ENCODE results near the gene LPCAT1. TPM values are rescaled to one million over a fixed set of nuclear protein-coding genes. Genes with fewer than 3 reads are reported as not detected.

LPCAT1 gene
- total RNA-seq, 1 experiment from 2014 or later = 59.8 TPM

DNA sequence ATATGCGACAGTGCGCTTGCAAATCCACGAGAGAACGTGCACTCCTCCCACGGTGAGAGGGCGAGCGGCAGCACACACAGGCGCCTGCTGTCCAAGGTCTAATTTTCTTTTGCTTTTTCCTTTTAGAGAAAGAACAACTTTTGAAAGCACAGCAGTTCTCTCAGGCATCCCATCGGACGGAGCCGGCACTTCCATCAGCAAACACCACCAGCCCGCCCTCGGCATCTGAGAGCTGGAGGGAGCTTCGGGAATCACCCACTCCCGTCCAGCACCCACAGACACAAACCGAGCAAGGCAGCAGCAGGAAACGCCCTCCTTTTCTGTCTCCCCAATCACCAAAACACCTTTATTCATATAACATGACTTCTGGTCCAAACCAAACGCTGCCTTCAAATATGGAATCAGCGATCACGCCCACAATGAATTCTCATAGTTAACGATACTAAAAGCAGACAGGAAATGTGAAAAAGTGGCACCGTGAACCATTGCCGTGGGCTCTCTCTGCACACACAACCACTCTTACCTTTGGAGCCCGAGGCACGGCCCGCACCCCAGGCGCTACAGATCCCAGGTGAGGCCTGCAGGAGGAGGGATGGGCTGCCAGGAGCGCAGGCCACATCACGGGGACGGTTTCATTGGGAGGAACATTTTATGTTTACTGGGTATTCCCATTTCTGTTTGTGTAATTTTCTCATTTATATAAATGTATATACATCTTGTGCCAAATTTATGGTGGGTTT, 14.2 kb downstream of the LPCAT1 start:
- no peaks in the 10 kb centered on the region for H3K4me1 ChIP-seq (ENCODE audit: control insufficient read depth, insufficient read depth, low read length)
- no peaks in the 10 kb centered on the region for H3K9me3 ChIP-seq (ENCODE audit: control insufficient read depth, insufficient read depth, low read depth, low read length)
- H3K27me3 ChIP-seq (ENCODE audit: control insufficient read depth, insufficient read depth, low read length) = no peaks in the 10 kb centered on the region
- H3K36me3 ChIP-seq (ENCODE audit: control insufficient read depth, insufficient read depth, low read length) = no peaks in the 10 kb centered on the region; the same call in 1 of the 2 replicates
- in situ Hi-C loops (cut with HindIII; ENCODE audit: low pct_unique_long_range_greater_than_20kb, low sequenced_read_pairs) = no loop called here
- ChIA-PET POLR2A (no interaction called here), CTCF (no interaction called here)
- BruUV-seq (replicated peaks) = no TSS peak
- ATAC-seq (no peak), DNase-seq (ENCODE audit: low read depth, low spot score) (no peak)
- no peak overlapping the region for H3K4me3 ChIP-seq (ENCODE audit: low read depth in 2 of 2, low read length in 2 of 2)
- intact Hi-C loops (cut with micrococcal nuclease; ENCODE audit: unreplicated experiment) = no loop called here
- no peak overlapping the region for H3K27ac ChIP-seq (ENCODE audit: low read length)
- TF ChIP-seq, protein P1, sequence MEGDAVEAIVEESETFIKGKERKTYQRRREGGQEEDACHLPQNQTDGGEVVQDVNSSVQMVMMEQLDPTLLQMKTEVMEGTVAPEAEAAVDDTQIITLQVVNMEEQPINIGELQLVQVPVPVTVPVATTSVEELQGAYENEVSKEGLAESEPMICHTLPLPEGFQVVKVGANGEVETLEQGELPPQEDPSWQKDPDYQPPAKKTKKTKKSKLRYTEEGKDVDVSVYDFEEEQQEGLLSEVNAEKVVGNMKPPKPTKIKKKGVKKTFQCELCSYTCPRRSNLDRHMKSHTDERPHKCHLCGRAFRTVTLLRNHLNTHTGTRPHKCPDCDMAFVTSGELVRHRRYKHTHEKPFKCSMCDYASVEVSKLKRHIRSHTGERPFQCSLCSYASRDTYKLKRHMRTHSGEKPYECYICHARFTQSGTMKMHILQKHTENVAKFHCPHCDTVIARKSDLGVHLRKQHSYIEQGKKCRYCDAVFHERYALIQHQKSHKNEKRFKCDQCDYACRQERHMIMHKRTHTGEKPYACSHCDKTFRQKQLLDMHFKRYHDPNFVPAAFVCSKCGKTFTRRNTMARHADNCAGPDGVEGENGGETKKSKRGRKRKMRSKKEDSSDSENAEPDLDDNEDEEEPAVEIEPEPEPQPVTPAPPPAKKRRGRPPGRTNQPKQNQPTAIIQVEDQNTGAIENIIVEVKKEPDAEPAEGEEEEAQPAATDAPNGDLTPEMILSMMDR (IDR thresholded peaks at IDR 0.05) = no peak
- TF ChIP-seq TCF7L2 (IDR thresholded peaks at IDR 0.05; ENCODE audit: low read depth, low read length) = no peak
- TF ChIP-seq SIN3A (IDR thresholded peaks at IDR 0.05; ENCODE audit: borderline replicate concordance, insufficient read depth, low read depth, low read length) = no peak
- TF ChIP-seq, protein P2, sequence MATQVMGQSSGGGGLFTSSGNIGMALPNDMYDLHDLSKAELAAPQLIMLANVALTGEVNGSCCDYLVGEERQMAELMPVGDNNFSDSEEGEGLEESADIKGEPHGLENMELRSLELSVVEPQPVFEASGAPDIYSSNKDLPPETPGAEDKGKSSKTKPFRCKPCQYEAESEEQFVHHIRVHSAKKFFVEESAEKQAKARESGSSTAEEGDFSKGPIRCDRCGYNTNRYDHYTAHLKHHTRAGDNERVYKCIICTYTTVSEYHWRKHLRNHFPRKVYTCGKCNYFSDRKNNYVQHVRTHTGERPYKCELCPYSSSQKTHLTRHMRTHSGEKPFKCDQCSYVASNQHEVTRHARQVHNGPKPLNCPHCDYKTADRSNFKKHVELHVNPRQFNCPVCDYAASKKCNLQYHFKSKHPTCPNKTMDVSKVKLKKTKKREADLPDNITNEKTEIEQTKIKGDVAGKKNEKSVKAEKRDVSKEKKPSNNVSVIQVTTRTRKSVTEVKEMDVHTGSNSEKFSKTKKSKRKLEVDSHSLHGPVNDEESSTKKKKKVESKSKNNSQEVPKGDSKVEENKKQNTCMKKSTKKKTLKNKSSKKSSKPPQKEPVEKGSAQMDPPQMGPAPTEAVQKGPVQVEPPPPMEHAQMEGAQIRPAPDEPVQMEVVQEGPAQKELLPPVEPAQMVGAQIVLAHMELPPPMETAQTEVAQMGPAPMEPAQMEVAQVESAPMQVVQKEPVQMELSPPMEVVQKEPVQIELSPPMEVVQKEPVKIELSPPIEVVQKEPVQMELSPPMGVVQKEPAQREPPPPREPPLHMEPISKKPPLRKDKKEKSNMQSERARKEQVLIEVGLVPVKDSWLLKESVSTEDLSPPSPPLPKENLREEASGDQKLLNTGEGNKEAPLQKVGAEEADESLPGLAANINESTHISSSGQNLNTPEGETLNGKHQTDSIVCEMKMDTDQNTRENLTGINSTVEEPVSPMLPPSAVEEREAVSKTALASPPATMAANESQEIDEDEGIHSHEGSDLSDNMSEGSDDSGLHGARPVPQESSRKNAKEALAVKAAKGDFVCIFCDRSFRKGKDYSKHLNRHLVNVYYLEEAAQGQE (IDR thresholded peaks at IDR 0.05; ENCODE audit: insufficient read depth in 1 of 2, low read depth in 2 of 2, low read length in 1 of 2) = no peak
- no peak for TF ChIP-seq POLR2AphosphoS5 (IDR thresholded peaks at IDR 0.05; ENCODE audit: low read depth, low read length)

DNA sequence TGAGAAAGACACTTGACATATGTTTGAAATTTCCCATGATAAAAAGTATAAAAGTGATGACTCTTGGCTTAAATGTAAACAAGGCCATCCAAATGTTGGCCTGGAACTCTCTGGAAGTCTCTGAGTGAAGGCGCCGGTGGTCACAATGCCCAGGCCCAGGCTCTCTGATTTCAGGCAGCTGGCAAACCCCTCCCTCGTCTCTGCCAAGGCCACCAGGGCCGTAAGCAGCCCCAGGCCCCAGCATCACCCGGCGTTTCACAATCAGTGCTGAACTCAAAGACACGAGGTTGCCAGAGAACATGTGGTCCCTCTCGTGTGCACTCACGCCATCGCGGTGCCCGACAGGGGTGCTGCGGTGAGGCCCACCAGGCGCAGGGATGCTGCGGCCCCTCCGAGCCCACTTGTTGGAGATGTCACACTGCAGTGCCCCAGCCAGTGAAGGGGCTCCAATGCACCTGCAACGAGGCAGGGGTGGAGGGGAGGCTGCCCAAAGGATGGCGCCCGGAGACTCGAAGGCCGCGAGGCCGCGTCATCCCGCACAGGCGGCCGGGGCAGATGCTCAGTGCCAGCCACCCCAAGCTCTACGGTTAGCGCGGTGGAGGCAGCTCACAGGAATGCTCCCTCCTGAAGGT, 15.0 kb downstream of the LPCAT1 start:
- no peaks in the 10 kb centered on the region for H3K9me3 ChIP-seq (ENCODE audit: control insufficient read depth, insufficient read depth, low read depth, low read length)
- H3K4me1 ChIP-seq (ENCODE audit: control insufficient read depth, insufficient read depth, low read length) = no peaks in the 10 kb centered on the region
- DNase-seq (ENCODE audit: low read depth, low spot score) = no peak
- no TSS peak for BruUV-seq (replicated peaks)
- TF ChIP-seq POLR2AphosphoS5 (IDR thresholded peaks at IDR 0.05; ENCODE audit: low read depth, low read length) (no peak), SIN3A (IDR thresholded peaks at IDR 0.05; ENCODE audit: borderline replicate concordance, insufficient read depth, low read depth, low read length) (no peak)
- POLR2A ChIA-PET = no interaction called here
- CTCF ChIA-PET = no interaction called here
- intact Hi-C loops (cut with micrococcal nuclease; ENCODE audit: unreplicated experiment) = no loop called here
- H3K4me3 ChIP-seq (ENCODE audit: low read depth in 2 of 2, low read length in 2 of 2) = no peak overlapping the region
- H3K27ac ChIP-seq (ENCODE audit: low read length) = no peak overlapping the region
- in situ Hi-C loops (cut with HindIII; ENCODE audit: low pct_unique_long_range_greater_than_20kb, low sequenced_read_pairs) = no loop called here
- H3K27me3 ChIP-seq (ENCODE audit: control insufficient read depth, insufficient read depth, low read length) = no peaks in the 10 kb centered on the region
- H3K36me3 ChIP-seq (ENCODE audit: control insufficient read depth, insufficient read depth, low read length) = no peaks in the 10 kb centered on the region; the same call in 1 of the 2 replicates
- ATAC-seq = no peak

Data from Panc1 (cell line).